ENCODE measurements around the gene SERPINC1.

The SERPINC1 gene

DNA sequence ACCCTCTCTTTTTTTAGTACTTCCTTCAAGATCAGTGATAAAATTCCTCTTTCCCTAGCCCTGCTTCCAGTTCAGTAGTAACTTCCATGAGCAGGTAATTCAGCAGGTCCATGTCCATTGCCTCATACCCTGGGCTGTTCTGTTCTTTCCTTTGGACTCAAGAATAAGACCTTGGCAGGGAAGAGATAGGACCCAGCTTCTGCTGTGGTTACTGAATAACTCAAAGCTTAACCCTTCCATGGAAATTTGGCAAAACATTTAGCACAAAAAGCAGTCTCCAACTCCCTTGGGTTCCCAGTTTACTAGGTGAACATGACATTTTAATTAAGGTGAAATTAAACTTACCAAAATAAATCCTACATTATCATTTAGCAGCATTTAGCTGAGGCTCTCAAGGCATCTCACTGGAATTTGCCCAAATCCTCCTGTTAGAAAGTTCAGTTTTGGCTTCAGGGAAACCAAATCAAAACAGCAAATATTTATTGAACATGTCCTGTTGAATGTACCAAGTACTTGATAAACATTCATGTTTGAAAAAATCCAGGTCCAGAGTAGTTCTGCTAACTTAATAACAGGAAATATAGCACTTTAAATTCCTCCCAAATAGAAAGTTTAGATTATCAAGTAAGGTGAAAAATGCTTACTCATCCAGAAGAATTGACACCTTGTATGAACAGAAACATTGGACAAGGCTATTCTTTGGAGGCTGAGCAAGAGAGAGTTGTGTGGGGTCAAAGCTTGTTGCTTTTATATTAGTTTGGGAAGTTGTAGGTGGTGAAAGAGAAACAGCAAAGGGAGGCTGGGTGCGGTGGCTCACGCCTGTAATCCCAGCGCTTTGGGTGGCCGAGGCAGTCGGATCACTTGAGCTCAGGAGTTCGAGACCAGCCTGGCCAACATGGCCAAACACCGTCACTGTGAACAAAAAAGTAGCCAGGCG lies 8.4 kb upstream of the SERPINC1 start:
- TF ChIP-seq CTCF (IDR thresholded peaks at IDR 0.05): no peak
- H3K4me3 ChIP-seq (ENCODE audit: low read depth, low read length): no peak overlapping the region
- H3K27ac ChIP-seq: no peak overlapping the region
- no peak overlapping the region for H2AFZ ChIP-seq
- H3K9me3 ChIP-seq (ENCODE audit: control insufficient read depth, low read length): no peaks in the 10 kb centered on the region
- no peaks in the 10 kb centered on the region for H3K4me1 ChIP-seq
- no peaks in the 10 kb centered on the region for H3K36me3 ChIP-seq (ENCODE audit: control insufficient read depth, insufficient read depth, low read length)
- H3K79me2 ChIP-seq: no peaks in the 10 kb centered on the region
- H3K9ac ChIP-seq: no peak overlapping the region
- no peak overlapping the region for H3K4me2 ChIP-seq (ENCODE audit: low read length)
- no peaks in the 10 kb centered on the region for H3K27me3 ChIP-seq (ENCODE audit: control insufficient read depth, insufficient read depth, low read length)

DNA sequence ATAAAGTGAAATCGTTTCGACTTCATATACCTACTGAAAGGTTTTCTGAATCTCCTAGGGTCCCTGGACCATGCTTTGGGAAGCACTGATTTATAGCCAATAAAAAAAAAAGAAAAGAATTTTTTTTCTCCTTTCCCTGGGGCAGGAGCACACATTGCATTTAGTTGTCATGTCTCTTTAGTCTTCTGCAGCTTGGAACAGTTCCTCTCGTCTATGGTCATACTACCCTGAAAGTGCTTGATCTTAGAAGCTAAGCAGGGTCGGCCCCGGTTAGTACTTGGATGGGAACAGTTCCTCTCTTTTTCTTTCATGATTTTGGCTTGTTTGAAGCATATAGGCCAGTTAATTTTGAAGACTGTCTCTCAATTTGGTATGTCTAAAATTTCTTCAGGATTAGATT lies 3.7 kb upstream of the SERPINC1 start:
- H3K9me3 ChIP-seq (ENCODE audit: control insufficient read depth, low read length): no peaks in the 10 kb centered on the region
- H2AFZ ChIP-seq: no peak overlapping the region
- H3K4me1 ChIP-seq: no peaks in the 10 kb centered on the region
- H3K4me3 ChIP-seq (ENCODE audit: low read depth, low read length): no peak overlapping the region
- H3K36me3 ChIP-seq (ENCODE audit: control insufficient read depth, insufficient read depth, low read length): no peaks in the 10 kb centered on the region
- no peak for TF ChIP-seq CTCF (IDR thresholded peaks at IDR 0.05)
- H3K27ac ChIP-seq: no peak overlapping the region
- H3K4me2 ChIP-seq (ENCODE audit: low read length): no peak overlapping the region
- H3K79me2 ChIP-seq: no peaks in the 10 kb centered on the region
- no peaks in the 10 kb centered on the region for H3K27me3 ChIP-seq (ENCODE audit: control insufficient read depth, insufficient read depth, low read length)
- H3K9ac ChIP-seq: no peak overlapping the region

DNA sequence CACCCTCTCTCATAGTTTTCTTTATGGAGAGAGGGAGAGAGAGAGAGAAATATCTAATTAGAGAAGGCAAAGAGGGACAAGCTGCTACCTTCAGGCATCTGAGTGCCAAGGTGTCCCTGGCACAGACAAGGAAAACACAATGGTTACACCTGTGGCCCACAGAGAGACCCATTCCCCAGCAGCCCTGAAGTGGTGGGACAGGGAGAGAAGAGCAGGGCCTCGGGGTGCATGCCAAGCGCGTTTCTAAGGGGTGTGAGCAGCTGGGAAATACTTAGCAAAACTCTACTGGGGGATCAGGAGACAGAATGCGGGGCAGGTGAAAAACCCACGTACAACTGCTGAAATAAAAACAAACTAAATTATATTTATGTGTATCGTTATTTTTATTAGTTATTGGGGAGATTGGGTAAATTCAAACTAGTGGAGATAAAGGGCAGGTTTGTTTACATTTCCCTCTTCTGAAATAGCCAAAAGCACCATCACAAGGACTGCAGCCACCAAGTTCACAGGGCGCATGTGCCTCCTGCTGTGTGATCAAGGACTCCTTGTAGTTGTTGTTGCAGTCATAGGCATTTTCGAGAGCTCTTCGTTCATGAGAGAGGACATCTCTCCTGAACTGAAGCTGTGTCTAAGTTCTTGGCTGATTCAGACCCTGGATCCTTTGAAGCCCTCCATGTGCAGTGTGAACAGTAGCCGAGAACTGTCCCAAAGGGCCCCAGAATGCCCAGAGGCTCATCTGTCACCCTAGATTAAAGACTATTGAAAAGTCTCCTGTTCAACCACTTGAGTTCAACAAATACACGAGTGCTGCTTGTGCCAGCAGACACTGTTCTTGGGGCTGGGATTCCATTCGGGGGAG lies 737 bp upstream of the SERPINC1 start:
- H3K9me3 ChIP-seq (ENCODE audit: control insufficient read depth, low read length): no peaks in the 10 kb centered on the region
- no peaks in the 10 kb centered on the region for H3K27me3 ChIP-seq (ENCODE audit: control insufficient read depth, insufficient read depth, low read length)
- H3K27ac ChIP-seq: no peak overlapping the region
- no peaks in the 10 kb centered on the region for H3K79me2 ChIP-seq
- no peak overlapping the region for H2AFZ ChIP-seq
- H3K4me3 ChIP-seq (ENCODE audit: low read depth, low read length): no peak overlapping the region
- TF ChIP-seq CTCF (IDR thresholded peaks at IDR 0.05): no peak
- no peak overlapping the region for H3K9ac ChIP-seq
- no peak overlapping the region for H3K4me2 ChIP-seq (ENCODE audit: low read length)
- H3K4me1 ChIP-seq: no peaks in the 10 kb centered on the region
- H3K36me3 ChIP-seq (ENCODE audit: control insufficient read depth, insufficient read depth, low read length): no peaks in the 10 kb centered on the region

GRCh38 chr1:173916667-173917066 lies 460 bp downstream of the SERPINC1 start:
- Histone ChIP-seq H3K36me3 (ENCODE audit: control insufficient read depth, insufficient read depth, low read length) (no peaks in the 10 kb centered on the region), H3K79me2 (no peaks in the 10 kb centered on the region), H2AFZ (no peak overlapping the region), H3K9ac (no peak overlapping the region), H3K4me3 (ENCODE audit: low read depth, low read length) (no peak overlapping the region), H3K4me2 (ENCODE audit: low read length) (no peak overlapping the region), H3K4me1 (no peaks in the 10 kb centered on the region), H3K27ac (no peak overlapping the region), H3K9me3 (ENCODE audit: control insufficient read depth, low read length) (no peaks in the 10 kb centered on the region), H3K27me3 (ENCODE audit: control insufficient read depth, insufficient read depth, low read length) (no peaks in the 10 kb centered on the region)
- TF ChIP-seq CTCF (IDR thresholded peaks at IDR 0.05): no peak

Data from parathyroid adenoma (tissue), 2 donors.